Activated B cell treated with CpG ODN at 0.5 μM for 24 hours (primary cell): ENCODE measurements around the gene NFATC3. TPM values are rescaled to one million over a fixed set of nuclear protein-coding genes. Genes with fewer than 3 reads are reported as not detected.

Experiments used
- ATAC-seq: fragments of 200-7000 bp; cut with Tn5 transposase; one replicate; pipeline ENCODE4 v1.10.0; 2021; ENCODE audit warnings: low read depth, mild to moderate bottlenecking, moderate library complexity
- CTCF ChIA-PET: fragments of 350-600 bp; sonication (Branson Sonifier 250); formaldehyde crosslinking; loops from one replicate; lab custom pipeline; 2021; ENCODE audit warnings: antibody characterized with exemption; lab: Charles Lee
- POLR2A ChIA-PET: fragments of 350-600 bp; sonication (Branson Sonifier 250); formaldehyde crosslinking; loops from one replicate; lab custom pipeline; 2021; ENCODE audit warnings: antibody characterized with exemption; lab: Charles Lee
- DNase-seq: peaks from one replicate; pipeline ENCODE4 v3.0.0; 2022
- H3K27ac Mint-ChIP-seq: one replicate; pipeline ENCODE4 v1.8.0; 2020; ENCODE audit warnings: mixed read lengths
- H3K27me3 Mint-ChIP-seq: one replicate; pipeline ENCODE4 v1.8.0; 2021; ENCODE audit warnings: mixed read lengths
- H3K36me3 Mint-ChIP-seq: one replicate; pipeline ENCODE4 v1.8.0; 2021; ENCODE audit warnings: low read depth, mixed read lengths
- H3K4me1 Mint-ChIP-seq: one replicate; pipeline ENCODE4 v1.8.0; 2021; ENCODE audit warnings: mixed read lengths
- H3K4me3 Mint-ChIP-seq: one replicate; pipeline ENCODE4 v1.8.0; 2020; ENCODE audit warnings: mild to moderate bottlenecking, mixed read lengths
- H3K9me3 Mint-ChIP-seq: one replicate; pipeline ENCODE4 v1.8.0; 2020; ENCODE audit warnings: mixed read lengths
- intact Hi-C: fragments of 100-400 bp; cut with micrococcal nuclease; formaldehyde crosslinking; loops from one replicate; pipeline ENCODE4 v1.15.1; 2024
- total RNA-seq: library from RNA; stranded (reverse); gene quantifications from 2 replicates; pipeline ENCODE4 v1.2.3, GENCODE V29; 2022
- TF ChIP-seq, protein P1 (sequence below): fragments of 200-600 bp; IDR thresholded peaks from one replicate; pipeline ENCODE4 v1.8.0; 2022; ENCODE audit warnings: antibody characterized with exemption, mild to moderate bottlenecking

Gene NFATC3
- 64.8 and 72.0 TPM in 2 replicates for total RNA-seq

DNA sequence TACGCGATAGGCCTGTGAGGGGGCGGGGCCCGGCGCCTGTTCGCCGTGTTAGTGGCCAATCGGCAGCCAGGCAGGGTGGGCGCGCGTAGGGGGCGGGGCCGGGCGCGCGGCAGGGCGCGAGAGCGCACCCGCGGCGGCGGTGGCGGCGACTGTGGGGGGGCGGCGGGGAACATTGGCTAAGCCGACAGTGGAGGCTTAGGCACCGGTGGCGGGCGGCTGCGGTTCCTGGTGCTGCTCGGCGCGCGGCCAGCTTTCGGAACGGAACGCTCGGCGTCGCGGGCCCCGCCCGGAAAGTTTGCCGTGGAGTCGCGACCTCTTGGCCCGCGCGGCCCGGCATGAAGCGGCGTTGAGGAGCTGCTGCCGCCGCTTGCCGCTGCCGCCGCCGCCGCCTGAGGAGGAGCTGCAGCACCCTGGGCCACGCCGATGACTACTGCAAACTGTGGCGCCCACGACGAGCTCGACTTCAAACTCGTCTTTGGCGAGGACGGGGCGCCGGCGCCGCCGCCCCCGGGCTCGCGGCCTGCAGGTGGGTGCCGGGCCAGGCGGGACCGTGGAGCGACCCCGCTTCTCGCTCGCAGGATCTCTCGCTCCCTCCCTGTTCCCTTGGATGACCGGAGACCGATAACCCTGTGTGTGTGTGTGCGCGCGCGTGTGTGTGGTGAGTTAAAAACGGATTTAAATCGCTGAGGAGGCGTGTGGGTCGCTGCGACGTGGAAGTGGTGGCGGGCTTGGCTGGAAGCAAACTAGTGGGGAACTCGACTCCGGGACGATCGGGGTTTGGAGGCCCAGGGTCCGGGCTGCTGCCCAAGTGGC lies at the start of gene NFATC3:
TSS of gene NFATC3 (plus strand) at position 112 of the 813 bp plus-strand sequence. CDS start at position 424, 312 bp downstream.
- TF ChIP-seq, protein P1, sequence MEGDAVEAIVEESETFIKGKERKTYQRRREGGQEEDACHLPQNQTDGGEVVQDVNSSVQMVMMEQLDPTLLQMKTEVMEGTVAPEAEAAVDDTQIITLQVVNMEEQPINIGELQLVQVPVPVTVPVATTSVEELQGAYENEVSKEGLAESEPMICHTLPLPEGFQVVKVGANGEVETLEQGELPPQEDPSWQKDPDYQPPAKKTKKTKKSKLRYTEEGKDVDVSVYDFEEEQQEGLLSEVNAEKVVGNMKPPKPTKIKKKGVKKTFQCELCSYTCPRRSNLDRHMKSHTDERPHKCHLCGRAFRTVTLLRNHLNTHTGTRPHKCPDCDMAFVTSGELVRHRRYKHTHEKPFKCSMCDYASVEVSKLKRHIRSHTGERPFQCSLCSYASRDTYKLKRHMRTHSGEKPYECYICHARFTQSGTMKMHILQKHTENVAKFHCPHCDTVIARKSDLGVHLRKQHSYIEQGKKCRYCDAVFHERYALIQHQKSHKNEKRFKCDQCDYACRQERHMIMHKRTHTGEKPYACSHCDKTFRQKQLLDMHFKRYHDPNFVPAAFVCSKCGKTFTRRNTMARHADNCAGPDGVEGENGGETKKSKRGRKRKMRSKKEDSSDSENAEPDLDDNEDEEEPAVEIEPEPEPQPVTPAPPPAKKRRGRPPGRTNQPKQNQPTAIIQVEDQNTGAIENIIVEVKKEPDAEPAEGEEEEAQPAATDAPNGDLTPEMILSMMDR: no peak
- Mint-ChIP-seq H3K9me3 (no peaks in the 10 kb centered on the region), H3K36me3 (peaks cover 18% of the 10 kb centered on the region), H3K4me1 (peaks cover 77% of the 10 kb centered on the region), H3K27ac (peak within 1 kb of the TSS; percentile 97), H3K4me3 (peak within 1 kb of the TSS; percentile 98), H3K27me3 (no peaks in the 10 kb centered on the region)
- CTCF ChIA-PET: interaction anchor here (1.0 to 3.8 kb wide), 6 partner anchors 8 to 269 kb away, joined by 4 to 54 read pairs (median 8); no protein-coding TSS in a partner anchor
- ATAC-seq (peak; percentile 78), DNase-seq (peak; percentile 96)
- POLR2A ChIA-PET: interaction anchor here (0.5 to 6.1 kb wide), 40 partner anchors 8 to 1047 kb away, joined by 3 to 211 read pairs (median 5); partner anchors contain the start of genes ACD, ATP6V0D1, CENPT and CTCF
- intact Hi-C loops: loop anchor here (1.0 to 10.0 kb wide), 8 partner anchors 9 to 1479 kb away; partner anchors contain the start of genes FHOD1, NFAT5, PSKH1 and THAP11

DNA sequence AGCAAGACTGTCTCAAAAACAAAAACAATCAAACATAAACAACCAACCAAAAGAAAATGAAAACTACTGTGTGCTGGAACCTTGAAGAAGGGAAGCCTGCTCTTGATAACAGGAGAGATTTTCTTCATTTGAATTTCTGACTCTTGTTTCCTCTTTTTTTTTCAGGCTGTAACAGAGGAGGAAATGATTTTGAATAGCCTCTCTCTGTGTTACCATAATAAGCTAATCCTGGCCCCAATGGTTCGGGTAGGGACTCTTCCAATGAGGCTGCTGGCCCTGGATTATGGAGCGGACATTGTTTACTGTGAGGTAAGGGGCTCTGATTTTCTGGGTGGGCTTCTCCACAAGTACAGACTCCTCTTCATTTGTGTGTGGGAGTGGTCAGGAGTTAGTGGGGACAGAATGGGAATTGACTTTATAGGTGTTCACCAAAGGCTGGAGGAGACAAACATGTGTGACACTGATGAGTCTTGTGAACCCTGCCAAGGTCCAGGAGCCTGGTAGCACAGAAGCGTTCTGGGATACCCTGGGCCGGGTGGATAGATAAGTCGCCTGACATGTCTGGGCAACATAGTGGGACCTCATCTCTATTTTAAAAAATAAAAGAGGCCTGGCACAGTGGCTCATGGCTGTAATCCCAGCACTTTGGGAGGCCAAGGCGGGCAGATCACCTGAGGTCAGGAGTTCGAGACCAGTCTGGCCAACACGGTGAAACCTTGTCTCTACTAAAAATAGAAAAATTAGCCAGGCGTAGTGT lies 47.2 kb upstream of the NFATC3 start:
- intact Hi-C loops: no loop called here

DNA sequence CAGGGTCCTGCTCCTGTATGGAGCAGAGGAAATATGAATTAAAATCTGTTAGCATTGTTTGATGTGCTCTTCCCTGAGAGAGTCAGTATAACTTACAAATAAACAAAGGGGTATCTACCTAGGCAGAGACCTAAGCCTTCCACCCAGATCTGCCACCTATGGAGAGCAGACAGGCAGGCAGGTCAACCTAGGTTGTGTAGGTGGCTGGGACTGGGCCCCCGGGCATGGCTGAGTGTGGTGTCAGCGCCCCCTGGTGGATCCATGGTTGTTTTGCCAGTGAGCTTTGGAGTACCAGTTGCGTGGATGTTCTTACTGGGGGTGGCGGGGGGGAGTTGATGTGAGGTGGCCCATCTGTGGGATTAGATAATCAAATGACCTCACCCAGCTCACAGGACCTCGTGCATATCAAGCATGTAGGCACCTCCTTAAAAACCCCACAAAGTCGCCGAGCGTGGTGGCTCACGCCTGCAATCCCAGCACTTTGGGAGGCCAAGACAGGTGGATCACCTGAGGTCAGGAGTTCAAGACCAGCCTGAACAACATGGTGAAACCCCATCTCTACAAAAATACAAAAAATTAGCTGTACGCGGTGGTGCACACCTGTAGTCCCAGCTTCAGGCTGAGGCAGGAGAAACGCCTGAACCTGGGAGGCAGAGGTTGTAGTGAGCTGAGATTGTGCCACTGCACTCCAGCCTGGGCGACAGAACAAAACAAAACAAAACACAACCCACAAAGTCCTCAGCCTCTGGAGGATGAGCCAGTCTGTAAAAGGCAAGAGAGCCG lies 44.5 kb upstream of the NFATC3 start:
- peak; percentile 77 for ATAC-seq
- H3K27me3 Mint-ChIP-seq: no peaks in the 10 kb centered on the region
- CTCF ChIA-PET: interaction anchor here (0.6 to 5.1 kb wide), 42 partner anchors 9 to 550 kb away, joined by 3 to 79 read pairs (median 4); partner anchors contain the start of genes DDX28, DPEP2, DUS2 and LCAT
- TF ChIP-seq, protein P1: peak; percentile 73
- H3K36me3 Mint-ChIP-seq: peaks cover 37% of the 10 kb centered on the region
- peaks cover 63% of the 10 kb centered on the region for H3K4me1 Mint-ChIP-seq
- no peaks in the 10 kb centered on the region for H3K9me3 Mint-ChIP-seq
- DNase-seq: peak; percentile 82
- H3K27ac Mint-ChIP-seq: peak overlapping the region; percentile 86
- peak overlapping the region; percentile 77 for H3K4me3 Mint-ChIP-seq
- POLR2A ChIA-PET: interaction anchor here (0.6 to 4.4 kb wide), 15 partner anchors 10 to 195 kb away, joined by 3 to 44 read pairs (median 5); partner anchors contain the start of genes DDX28, DPEP2, DUS2 and PSMB10
- intact Hi-C loops: loop anchor here (1.0 to 5.0 kb wide), 11 partner anchors 17 to 548 kb away; partner anchors contain the start of genes DDX28, DUS2, PSMB10 and SLC12A4

More for the DNA sequence above, 47.2 kb upstream of the NFATC3 start:
- ChIA-PET POLR2A (interaction anchor here (0.6 to 4.4 kb wide), 25 partner anchors 10 to 811 kb away, joined by 3 to 44 read pairs (median 5); partner anchors contain the start of genes DDX28, DPEP2, DUS2 and EDC4), CTCF (interaction anchor here (0.6 to 5.1 kb wide), 7 partner anchors 32 to 540 kb away, joined by 3 to 28 read pairs (median 5); no protein-coding TSS in a partner anchor)
- H3K4me1 Mint-ChIP-seq: peaks cover 53% of the 10 kb centered on the region
- H3K9me3 Mint-ChIP-seq: no peaks in the 10 kb centered on the region
- peak; percentile 31 for DNase-seq
- peak overlapping the region; percentile 97 for H3K27ac Mint-ChIP-seq
- peak; percentile 59 for ATAC-seq
- TF ChIP-seq, protein P1: no peak
- H3K36me3 Mint-ChIP-seq: peaks cover 28% of the 10 kb centered on the region
- H3K27me3 Mint-ChIP-seq: no peaks in the 10 kb centered on the region
- peak overlapping the region; percentile 90 for H3K4me3 Mint-ChIP-seq

DNA sequence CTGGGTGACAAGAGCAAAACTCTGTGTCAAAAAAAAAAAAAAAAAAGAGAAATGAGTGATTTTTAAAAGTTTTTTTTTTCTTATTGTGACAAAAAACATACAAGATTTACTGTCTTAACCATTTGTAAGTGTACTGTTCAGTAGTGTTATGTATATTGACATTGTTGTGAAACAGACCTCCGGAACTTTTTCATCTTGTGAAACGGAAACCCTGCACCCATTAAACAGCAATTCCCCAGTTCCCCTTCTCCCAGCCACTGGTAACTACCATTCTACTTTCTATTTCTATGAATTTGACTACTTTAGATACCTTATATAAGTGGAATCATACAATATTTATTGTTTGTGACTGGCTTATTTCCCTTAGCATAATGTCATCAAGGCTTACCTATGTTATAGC lies 43.4 kb upstream of the NFATC3 start:
- no peak for DNase-seq
- Mint-ChIP-seq H3K4me1 (peaks cover 63% of the 10 kb centered on the region), H3K9me3 (no peaks in the 10 kb centered on the region), H3K27me3 (no peaks in the 10 kb centered on the region), H3K27ac (no peak overlapping the region), H3K36me3 (peaks cover 41% of the 10 kb centered on the region), H3K4me3 (no peak overlapping the region)
- ATAC-seq: no peak
- TF ChIP-seq, protein P1: no peak
- intact Hi-C loops: loop anchor here (2.0 to 5.0 kb wide), 4 partner anchors 33 to 549 kb away; no protein-coding TSS in a partner anchor
- CTCF ChIA-PET: interaction anchor here (1.2 to 5.1 kb wide), 6 partner anchors 10 to 369 kb away, joined by 4 to 79 read pairs (median 20); partner anchors contain the start of genes NRN1L and PSMB10
- POLR2A ChIA-PET: no interaction called here
